ENCODE results near the gene SERPINA12. TPM values are rescaled to one million over a fixed set of nuclear protein-coding genes. Genes with fewer than 3 reads are reported as not detected.
"Not testable (repeated sequence)": the region's sequence is repeated elsewhere in the genome, so short reads cannot be mapped to it uniquely, and the experiment has no call there.

The SERPINA12 gene
- total RNA-seq, 1 donor from 2014 or later: 8.6 TPM

DNA sequence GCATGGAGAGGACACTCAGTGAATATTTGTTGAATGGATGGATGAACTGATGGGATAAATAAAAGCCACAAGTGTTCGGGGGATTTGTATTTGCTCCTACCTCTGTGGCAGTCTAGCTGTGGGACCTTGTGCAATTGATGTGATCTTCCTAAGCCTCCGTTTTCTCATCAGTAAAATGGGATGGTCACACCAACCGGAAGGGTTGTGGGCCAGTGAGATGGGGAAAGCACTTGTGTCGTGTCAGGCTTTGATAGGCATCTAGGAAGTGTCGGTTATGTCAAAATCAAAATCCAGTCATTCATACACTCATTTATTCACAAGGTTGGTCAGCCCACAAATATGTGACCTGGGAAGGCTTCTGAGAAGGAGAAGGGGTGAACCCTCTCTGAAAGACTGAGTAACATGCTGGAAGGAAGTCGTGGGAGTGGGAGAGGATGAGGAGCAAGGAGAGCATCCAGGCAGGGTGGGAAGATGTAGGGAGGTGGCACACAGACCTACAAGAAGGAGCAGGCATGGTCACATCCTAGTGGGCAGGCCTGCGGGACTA is 25.5 kb downstream of the SERPINA12 start:
- Histone ChIP-seq H3K9me3 (no peaks in the 10 kb centered on the region), H3K36me3 (no peaks in the 10 kb centered on the region), H3K27ac (no peak overlapping the region), H3K4me1 (peaks cover 12% of the 10 kb centered on the region), H3K4me3 (no peak overlapping the region), H3K27me3 (no peaks in the 10 kb centered on the region)
- TF ChIP-seq, protein P1, sequence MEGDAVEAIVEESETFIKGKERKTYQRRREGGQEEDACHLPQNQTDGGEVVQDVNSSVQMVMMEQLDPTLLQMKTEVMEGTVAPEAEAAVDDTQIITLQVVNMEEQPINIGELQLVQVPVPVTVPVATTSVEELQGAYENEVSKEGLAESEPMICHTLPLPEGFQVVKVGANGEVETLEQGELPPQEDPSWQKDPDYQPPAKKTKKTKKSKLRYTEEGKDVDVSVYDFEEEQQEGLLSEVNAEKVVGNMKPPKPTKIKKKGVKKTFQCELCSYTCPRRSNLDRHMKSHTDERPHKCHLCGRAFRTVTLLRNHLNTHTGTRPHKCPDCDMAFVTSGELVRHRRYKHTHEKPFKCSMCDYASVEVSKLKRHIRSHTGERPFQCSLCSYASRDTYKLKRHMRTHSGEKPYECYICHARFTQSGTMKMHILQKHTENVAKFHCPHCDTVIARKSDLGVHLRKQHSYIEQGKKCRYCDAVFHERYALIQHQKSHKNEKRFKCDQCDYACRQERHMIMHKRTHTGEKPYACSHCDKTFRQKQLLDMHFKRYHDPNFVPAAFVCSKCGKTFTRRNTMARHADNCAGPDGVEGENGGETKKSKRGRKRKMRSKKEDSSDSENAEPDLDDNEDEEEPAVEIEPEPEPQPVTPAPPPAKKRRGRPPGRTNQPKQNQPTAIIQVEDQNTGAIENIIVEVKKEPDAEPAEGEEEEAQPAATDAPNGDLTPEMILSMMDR (IDR thresholded peaks at IDR 0.05): no peak
- TF ChIP-seq POLR2A (IDR thresholded peaks at IDR 0.05) (no peak), POLR2AphosphoS5 (IDR thresholded peaks at IDR 0.05; ENCODE audit: insufficient read depth in 1 of 2, low read depth in 1 of 2) (no peak)
- DNase-seq (ENCODE audit: extremely low spot score in 2 of 2): no peak
- intact Hi-C loops (cut with DNase I): no loop called here

GRCh38 chr14:94483071-94483451 is 26.2 kb downstream of the SERPINA12 start:
- no peak for TF ChIP-seq POLR2A (IDR thresholded peaks at IDR 0.05)
- TF ChIP-seq POLR2AphosphoS5 (IDR thresholded peaks at IDR 0.05; ENCODE audit: insufficient read depth in 1 of 2, low read depth in 1 of 2): no peak
- TF ChIP-seq, protein P1 (IDR thresholded peaks at IDR 0.05): no peak
- DNase-seq (ENCODE audit: extremely low spot score in 2 of 2): no peak
- no peak overlapping the region for H3K27ac ChIP-seq
- no peaks in the 10 kb centered on the region for H3K9me3 ChIP-seq
- H3K36me3 ChIP-seq: no peaks in the 10 kb centered on the region
- intact Hi-C loops (cut with DNase I): no loop called here
- no peak overlapping the region for H3K4me3 ChIP-seq
- H3K4me1 ChIP-seq: peaks cover 12% of the 10 kb centered on the region
- no peaks in the 10 kb centered on the region for H3K27me3 ChIP-seq

- H3K4me3 ChIP-seq; DNase-seq (ENCODE audit: extremely low spot score in 2 of 2); H3K36me3 ChIP-seq; intact Hi-C loops (cut with DNase I); H3K27me3 ChIP-seq; H3K27ac ChIP-seq; H3K9me3 ChIP-seq: not testable (repeated sequence)
- H3K4me1 ChIP-seq: peaks cover 12% of the 10 kb centered on the region
Observed at GRCh38 chr14:94482132-94483070, 26.9 kb downstream of the SERPINA12 start.

DNA sequence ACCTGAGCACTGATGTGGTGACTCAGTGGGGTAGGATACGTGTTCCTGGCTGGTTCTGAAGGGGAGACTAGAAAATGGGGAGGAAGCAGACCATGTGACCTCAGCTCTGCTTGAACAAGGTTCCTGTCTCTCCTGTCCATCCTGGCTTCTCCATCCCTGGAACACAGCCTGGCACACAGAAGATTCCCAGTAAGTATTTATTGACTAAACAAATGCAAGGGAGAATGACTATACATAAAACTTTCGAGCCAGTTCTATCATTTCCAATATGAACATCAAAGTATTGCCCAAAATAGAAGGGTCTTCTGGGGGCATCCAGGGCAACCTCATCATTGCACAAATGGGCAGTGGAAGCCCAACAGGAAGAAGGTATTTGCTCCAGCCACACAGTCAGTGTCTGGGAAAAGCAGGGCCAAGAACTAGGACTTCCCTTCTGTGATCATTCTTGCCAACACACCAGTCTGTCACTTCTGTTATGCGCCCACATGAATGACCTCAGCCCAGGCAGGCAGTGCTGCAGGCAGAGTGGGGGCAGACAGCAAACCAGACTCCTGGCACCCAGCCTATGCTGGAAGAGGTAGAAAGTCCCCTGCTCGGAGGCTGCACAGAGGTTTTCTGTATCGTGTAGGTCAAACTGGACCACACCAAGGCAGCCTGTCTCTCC is 27.7 kb downstream of the SERPINA12 start:
- Histone ChIP-seq H3K9me3 (no peaks in the 10 kb centered on the region), H3K4me3 (no peak overlapping the region), H3K27ac (no peak overlapping the region), H3K36me3 (no peaks in the 10 kb centered on the region), H3K4me1 (peaks cover 9% of the 10 kb centered on the region), H3K27me3 (no peaks in the 10 kb centered on the region)
- DNase-seq (ENCODE audit: extremely low spot score in 2 of 2): no peak
- intact Hi-C loops (cut with DNase I): no loop called here
- TF ChIP-seq POLR2A (IDR thresholded peaks at IDR 0.05): no peak
- TF ChIP-seq, protein P1 (IDR thresholded peaks at IDR 0.05): no peak
- no peak for TF ChIP-seq POLR2AphosphoS5 (IDR thresholded peaks at IDR 0.05; ENCODE audit: insufficient read depth in 1 of 2, low read depth in 1 of 2)

DNA sequence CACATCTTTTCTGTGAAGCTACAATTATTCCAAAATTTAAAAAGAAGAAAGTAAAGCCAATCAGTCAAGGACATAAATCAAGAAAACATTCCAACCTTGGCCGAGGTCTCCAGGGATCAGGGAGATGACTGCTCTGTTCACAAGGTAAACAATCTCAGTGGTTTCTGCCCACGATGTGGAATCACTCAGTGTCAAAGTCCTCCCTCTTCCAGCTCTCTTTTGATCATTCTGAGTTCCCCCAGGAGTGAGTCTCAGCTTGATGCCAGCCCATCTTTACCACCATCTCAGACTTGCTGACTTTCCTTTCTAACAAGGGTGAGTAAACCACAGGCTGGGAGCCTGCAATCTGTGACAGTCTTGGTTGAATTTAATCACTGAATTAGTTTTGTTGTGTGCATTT is 28.5 kb downstream of the SERPINA12 start:
- Histone ChIP-seq H3K27me3 (no peaks in the 10 kb centered on the region), H3K9me3 (no peaks in the 10 kb centered on the region), H3K27ac (no peak overlapping the region), H3K4me3 (no peak overlapping the region), H3K36me3 (no peaks in the 10 kb centered on the region), H3K4me1 (peaks cover under 1% of the 10 kb centered on the region)
- TF ChIP-seq, protein P1 (IDR thresholded peaks at IDR 0.05): no peak
- TF ChIP-seq POLR2A (IDR thresholded peaks at IDR 0.05): no peak
- TF ChIP-seq POLR2AphosphoS5 (IDR thresholded peaks at IDR 0.05; ENCODE audit: insufficient read depth in 1 of 2, low read depth in 1 of 2): no peak
- DNase-seq (ENCODE audit: extremely low spot score in 2 of 2): no peak
- intact Hi-C loops (cut with DNase I): no loop called here

All from vagina (tissue), 2 donors.